ENCODE measurements around the gene KCNH5.

The KCNH5 gene

GRCh38 chr14:62983821-62984220 lies 61.4 kb downstream of the KCNH5 start:
- no peak for DNase-seq

DNA sequence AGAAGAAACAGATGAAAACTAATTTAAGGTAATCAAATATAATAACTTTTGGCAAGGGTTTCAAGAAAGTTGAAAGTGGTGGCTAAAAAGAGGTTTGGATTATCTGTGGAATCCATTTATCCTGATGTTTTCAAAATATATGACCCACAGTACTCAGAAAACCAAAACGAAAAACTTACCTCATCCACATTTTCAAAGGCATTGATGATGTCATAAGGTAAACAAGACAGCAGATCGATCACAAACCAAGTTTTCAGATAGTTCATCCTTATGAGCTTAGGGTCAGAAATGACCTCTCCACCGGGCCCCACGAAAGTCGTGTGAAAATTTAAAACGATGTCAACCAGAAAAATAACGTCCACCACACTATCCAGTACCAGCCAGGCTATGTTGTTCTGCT lies 64.6 kb downstream of the KCNH5 start:
- DNase-seq: no peak

- DNase-seq: no peak
These were observed 87.7 kb downstream of the KCNH5 start for GRCh38 chr14:62957562-62957961.

- DNase-seq: no peak
These were observed 88.8 kb downstream of the KCNH5 start for GRCh38 chr14:62956413-62956812.

- no peak for DNase-seq
These were observed 91.1 kb downstream of the KCNH5 start for GRCh38 chr14:62954165-62954564.

- no peak for DNase-seq
These were observed 93.0 kb downstream of the KCNH5 start for GRCh38 chr14:62952226-62952625.

GRCh38 chr14:62947301-62947700 lies 98.0 kb downstream of the KCNH5 start:
- peak; percentile 13 for DNase-seq

DNA sequence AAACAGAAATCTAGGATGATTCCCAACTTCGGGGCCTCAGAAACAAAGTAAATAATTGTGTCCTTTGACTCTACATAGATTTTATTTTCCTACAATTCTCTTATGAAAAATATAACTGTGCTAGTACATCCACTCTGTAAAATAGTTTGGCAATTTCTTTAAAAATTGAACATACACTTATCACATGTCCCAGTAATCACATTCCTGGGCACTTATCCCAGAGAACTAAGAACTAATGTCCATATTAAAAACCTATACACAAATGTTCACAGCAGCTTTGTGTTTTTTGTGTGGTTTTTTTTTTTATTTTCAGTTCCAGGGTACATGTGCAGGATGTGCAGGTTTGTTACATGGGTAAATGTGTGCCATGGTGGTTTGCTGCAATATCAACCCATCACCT lies 99.0 kb downstream of the KCNH5 start:
- no peak for DNase-seq

- DNase-seq: no peak
These were observed 102.1 kb downstream of the KCNH5 start for GRCh38 chr14:62943202-62943601.

GRCh38 chr14:62939970-62940369 lies 105.3 kb downstream of the KCNH5 start:
- peak; percentile 11 for DNase-seq

DNA sequence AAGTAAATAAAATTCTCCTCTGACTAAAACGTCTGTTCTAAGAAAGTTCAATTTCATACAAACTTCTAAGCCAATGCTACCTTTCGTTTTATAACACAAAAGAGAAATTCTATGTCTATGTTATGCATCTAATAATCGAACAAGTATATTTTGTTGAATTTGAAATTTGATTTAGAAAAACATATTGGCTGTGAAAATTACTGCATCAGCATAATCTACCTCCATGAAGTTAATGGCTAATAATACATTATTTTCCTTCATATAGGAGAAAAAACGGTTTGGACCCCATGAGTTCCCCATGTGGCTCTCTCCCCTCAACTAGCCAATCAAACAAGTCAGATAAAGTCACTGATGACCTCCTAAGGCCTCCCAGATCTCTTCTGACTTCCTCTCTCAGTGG lies 106.5 kb downstream of the KCNH5 start:
- DNase-seq: no peak

DNA sequence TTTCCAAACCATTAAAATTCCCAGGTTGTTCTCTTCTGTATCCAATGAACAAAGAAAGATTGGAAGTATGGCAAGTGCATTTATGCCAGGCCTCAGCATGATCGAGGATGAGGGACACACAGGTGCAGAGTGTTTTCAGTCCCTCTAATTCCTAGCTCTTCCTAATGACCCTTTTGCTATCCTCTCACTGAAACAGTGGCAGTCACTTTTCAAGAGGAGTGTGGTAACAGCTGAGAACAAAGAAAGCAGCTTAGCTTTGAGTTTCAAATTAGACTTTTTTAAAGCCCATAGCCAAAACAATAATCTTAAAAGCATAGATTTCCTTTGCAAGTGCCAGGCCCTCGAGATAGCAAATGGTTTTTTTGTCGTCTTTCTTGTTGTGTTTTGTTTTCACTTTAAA lies 110.8 kb downstream of the KCNH5 start:
- no peak for DNase-seq

DNA sequence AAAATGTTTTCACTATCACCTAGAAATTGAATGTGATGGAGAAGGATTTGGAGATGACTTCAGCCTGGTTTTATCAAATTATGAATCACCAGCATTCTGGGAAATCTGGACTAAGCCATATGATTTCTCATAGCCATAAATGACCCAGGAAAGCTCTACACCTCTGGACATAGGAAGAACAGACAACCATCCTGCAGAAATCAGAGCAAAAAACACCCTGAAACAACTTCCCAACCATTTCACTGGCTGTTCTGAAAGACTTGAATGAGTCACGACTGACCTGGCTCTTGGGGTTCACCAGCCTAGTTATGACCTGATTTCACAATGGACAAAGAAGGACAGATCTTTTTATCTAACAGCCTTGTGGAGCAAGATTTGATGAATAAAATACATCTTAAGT lies 123.8 kb downstream of the KCNH5 start:
- DNase-seq: no peak

GRCh38 chr14:62916551-62916950 lies 128.7 kb downstream of the KCNH5 start:
- DNase-seq: no peak

DNA sequence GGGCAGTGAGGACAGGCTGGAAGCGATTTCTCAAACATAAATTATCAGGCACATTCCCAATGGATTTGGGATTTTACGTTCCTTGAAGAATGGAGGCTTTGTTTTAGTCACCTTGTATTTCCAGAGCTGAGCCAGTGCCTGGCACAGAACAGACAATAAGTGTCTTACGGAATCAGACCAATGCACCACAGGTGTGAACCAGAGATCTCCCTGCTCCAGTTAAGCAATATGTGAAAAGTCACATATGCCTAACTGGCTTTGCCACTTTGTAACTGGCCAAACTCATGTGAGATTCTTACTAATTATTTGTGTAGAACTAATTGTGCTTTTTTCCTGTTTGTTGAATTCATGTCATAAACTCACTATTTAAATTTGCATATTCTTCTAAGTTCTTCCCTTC lies 130.4 kb downstream of the KCNH5 start:
- DNase-seq: no peak

DNA sequence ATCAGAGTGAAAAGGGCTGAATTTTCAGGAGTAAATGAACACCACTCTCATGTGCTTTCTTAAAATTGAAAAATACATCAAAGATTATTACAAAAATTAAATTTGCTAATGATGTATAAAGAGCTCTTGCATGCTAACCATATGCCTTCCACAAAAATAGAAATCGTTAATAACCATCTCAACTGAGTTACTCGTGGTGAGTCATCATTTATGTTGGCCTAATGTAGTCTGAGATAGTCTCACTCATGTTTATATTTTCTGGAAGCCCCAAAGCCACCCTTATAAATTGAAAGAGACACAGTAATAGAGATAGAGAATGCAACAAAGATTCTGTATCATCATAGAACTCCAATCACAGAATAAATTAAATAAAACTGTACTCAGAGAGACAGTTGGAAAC lies 131.2 kb downstream of the KCNH5 start:
- no peak for DNase-seq

GRCh38 chr14:62908506-62908905 lies 136.8 kb downstream of the KCNH5 start:
- no peak for DNase-seq

GRCh38 chr14:62905566-62905965 lies 139.7 kb downstream of the KCNH5 start:
- DNase-seq: no peak

GRCh38 chr14:62897771-62898170 lies 147.5 kb downstream of the KCNH5 start:
- no peak for DNase-seq

- DNase-seq: no peak
These were observed 148.3 kb downstream of the KCNH5 start for GRCh38 chr14:62896932-62897456.

DNA sequence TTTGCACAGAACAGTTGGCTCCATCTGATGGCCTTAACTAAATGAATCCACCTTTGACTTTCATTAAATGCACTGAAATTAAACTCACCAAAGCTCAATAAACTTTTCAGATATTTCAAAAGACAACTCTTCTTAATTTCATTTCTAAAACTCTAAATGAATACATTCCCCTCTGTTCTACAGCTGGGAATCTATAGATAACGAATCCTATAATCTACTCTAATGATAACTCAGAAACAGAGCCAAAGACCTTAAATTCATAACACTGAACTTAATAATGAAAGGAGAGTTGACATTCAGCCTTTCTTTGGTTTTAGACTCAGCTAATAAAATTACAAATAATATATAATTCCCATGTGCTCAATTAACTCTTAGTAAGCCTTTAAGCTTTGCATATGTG lies 150.5 kb downstream of the KCNH5 start:
- no peak for DNase-seq

DNA sequence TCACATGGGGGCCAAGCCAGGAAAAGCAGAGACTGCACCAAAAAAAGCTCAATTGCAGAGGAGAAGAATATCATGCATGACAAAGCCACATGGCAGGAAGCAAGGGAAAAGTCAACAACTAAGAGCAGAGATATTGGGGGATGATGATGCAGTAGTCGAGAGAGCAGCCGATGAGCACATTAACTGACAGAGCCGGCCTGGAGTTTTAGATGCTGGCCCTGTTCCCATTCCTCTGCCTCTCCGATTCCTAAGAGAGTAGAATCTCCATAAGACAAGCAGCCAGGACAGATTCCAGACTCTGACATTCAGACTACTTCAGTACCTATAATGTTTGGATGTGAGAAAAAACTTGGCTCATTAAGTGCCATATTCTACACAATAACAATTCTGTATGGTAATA lies 155.9 kb downstream of the KCNH5 start:
- no peak for DNase-seq

DNA sequence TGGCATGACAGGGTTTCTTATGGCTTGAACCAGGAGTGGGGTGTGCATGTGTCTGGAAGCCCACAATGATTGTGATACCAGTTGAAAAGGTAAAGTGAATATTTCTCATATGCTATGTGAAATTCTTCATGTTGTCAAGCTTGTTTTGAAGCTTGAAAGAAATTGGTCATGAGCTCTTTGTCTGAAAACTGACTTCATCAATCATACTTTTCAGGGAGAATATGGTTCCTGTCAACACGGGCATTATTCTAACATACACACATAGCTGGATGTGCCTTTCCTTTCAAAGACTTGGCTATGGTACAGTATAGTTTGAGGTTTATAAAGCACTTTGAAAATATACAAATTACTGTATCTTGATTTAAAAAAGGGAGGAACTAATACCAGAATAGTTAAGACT lies 158.8 kb downstream of the KCNH5 start:
- DNase-seq: no peak

- DNase-seq: no peak
These were observed 159.8 kb downstream of the KCNH5 start for GRCh38 chr14:62885451-62885850.

DNA sequence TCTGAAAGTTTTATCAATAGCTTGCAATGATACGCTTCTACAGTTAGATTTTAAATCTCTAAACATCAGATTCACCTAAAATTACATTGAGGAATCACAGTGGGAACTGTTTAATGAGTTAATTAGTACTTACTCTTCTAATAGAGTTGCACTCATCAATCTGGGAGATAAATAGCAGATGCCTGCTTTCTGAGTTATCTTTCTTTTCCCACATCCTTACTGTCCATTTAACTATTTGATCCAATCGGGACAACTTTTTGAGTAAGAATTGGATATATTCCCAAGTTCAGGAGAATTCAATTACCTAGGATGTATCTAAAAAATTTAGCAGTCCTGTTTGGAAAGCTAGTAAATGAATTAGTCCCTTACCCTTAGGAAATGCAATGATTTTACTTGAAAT lies 162.3 kb downstream of the KCNH5 start:
- DNase-seq: no peak

- no peak for DNase-seq
These were observed 178.9 kb downstream of the KCNH5 start for GRCh38 chr14:62866376-62866775.
